Lung (tissue), 12 donors: ENCODE data around the gene GPR161. TPM values are rescaled to one million over a fixed set of nuclear protein-coding genes. Genes with fewer than 3 reads are reported as not detected.
A peak's percentile ranks its signal among the peaks of the same experiment; 100 is the strongest.

Experiments
- ATAC-seq: fragments of 200-7000 bp; cut with Tn5 transposase; one replicate; pipeline ENCODE4 v1.9.1; 2020; ENCODE audit warnings: moderate number of reproducible peaks; ENCODE audit not compliant: insufficient read depth, low FRiP score
- DNase-seq, 3 donors: peaks; one replicate each; pipeline ENCODE4 v3.0.0-alpha.2; 2013 to 2017
- H3K27ac ChIP-seq, 2 donors: one replicate each; pipeline ENCODE4 v1.5.1; 2013; ENCODE audit warnings: mild to moderate bottlenecking in 2 of 2, moderate library complexity in 2 of 2, control low read depth in 1 of 2, inconsistent platforms in 1 of 2, low read depth in 1 of 2, low read length in 1 of 2
- H3K27me3 ChIP-seq, 3 donors: one replicate each; pipeline ENCODE4 v1.5.1; 2013; ENCODE audit warnings: low read length in 2 of 3; ENCODE audit not compliant: control insufficient read depth in 3 of 3, insufficient read depth in 3 of 3
- H3K36me3 ChIP-seq, 4 donors: one replicate each; pipeline ENCODE4 v1.5.1; 2013; ENCODE audit warnings: low read length in 4 of 4, mild to moderate bottlenecking in 1 of 4, moderate library complexity in 1 of 4; ENCODE audit not compliant: control insufficient read depth in 4 of 4, insufficient read depth in 4 of 4
- H3K4me1 ChIP-seq, 5 donors: one replicate each; pipeline ENCODE4 v1.5.1; 2013; ENCODE audit warnings: low read length in 5 of 5, mild to moderate bottlenecking in 2 of 5, moderate library complexity in 1 of 5; ENCODE audit not compliant: control insufficient read depth in 5 of 5, insufficient read depth in 5 of 5
- H3K4me3 ChIP-seq: one replicate; pipeline ENCODE4 v1.5.1; 2013; ENCODE audit warnings: mild to moderate bottlenecking, control low read depth, moderate library complexity
- H3K9ac ChIP-seq, 2 donors: one replicate each; pipeline ENCODE4 v1.5.1; 2013; ENCODE audit warnings: low read length in 2 of 2, control low read depth in 1 of 2; ENCODE audit not compliant: insufficient read depth in 1 of 2
- H3K9me3 ChIP-seq, 4 donors: one replicate each; pipeline ENCODE4 v1.5.1; 2013; ENCODE audit warnings: low read length in 3 of 4, mild to moderate bottlenecking in 1 of 4, moderate library complexity in 1 of 4; ENCODE audit not compliant: control insufficient read depth in 4 of 4, insufficient read depth in 3 of 4
- CTCF ChIP-seq: IDR thresholded peaks from 2 replicates; pipeline ENCODE4 v1.5.1; 2012; ENCODE audit warnings: mild to moderate bottlenecking; ENCODE audit errors: control extremely low read depth, extremely low read depth
- WGBS, 2 donors: extraction: QIAGEN DNeasy Blood & Tissue Kit; methylation state at CpG; one replicate each; pipeline ENCODE4 v1.1.7; 2013; 5-methylcytosine and 5-hydroxymethylcytosine counted together
- polyA plus RNA-seq, 2 donors: library from polyadenylated mRNA; stranded (reverse); fragments of 200-250 nt; gene quantifications; one replicate each; pipeline ENCODE4 v1.2.1, GENCODE V29; 2013
- total RNA-seq, 2 donors: library from RNA; depleted of rRNA in 1 of 2; stranded (reverse); fragments of >200 nt in 1 of 2; gene quantifications; one replicate each; pipeline ENCODE4 v1.2.1, GENCODE V29; 2014 to 2021
- donor health status: control.
- donor health status: control.
- donor health status: Bipolar disorder and iron deficiency.
- donor health status: healthy.
- donor health status: DM: yes; HTN: yes; CAD: no.

GPR161 gene
- total and polyA plus RNA-seq, 4 donors, result 2.8 to 15.0 (median 5.7) TPM

- Histone ChIP-seq H3K36me3 (peaks cover 0 to 21% (median 7%) of the 10 kb centered on the region in 4 donors), H3K4me3 (no peak overlapping the region), H3K9me3 (no peaks in the 10 kb centered on the region), H3K27me3 (no peaks in the 10 kb centered on the region), H3K9ac (no peak overlapping the region), H3K4me1 (peaks cover 0 to 4% (median 0%) of the 10 kb centered on the region in 5 donors), H3K27ac (no peak overlapping the region)
- no peak for TF ChIP-seq CTCF
- peak in 1 of 3 donors; percentile 17 for DNase-seq
- no peak for ATAC-seq
- 81 to 83% methylated on average over 6 of the region's 6 CpGs for WGBS, 2 donors
Measured at GRCh38 chr1:168114845-168115244, 21.9 kb downstream of the GPR161 start.

- Histone ChIP-seq H3K9ac (no peak overlapping the region), H3K4me3 (no peak overlapping the region), H3K36me3 (peaks cover 0 to 16% (median 7%) of the 10 kb centered on the region in 4 donors), H3K27ac (no peak overlapping the region), H3K4me1 (peaks cover 0 to 4% (median 0%) of the 10 kb centered on the region in 5 donors), H3K9me3 (no peaks in the 10 kb centered on the region), H3K27me3 (no peaks in the 10 kb centered on the region)
- DNase-seq, result peak; percentile 45 to 70 (median 62)
- ATAC-seq, result no peak
- 91 to 93% methylated on average over 6 of the region's 6 CpGs for WGBS, 2 donors
- TF ChIP-seq CTCF, result no peak
Measured at GRCh38 chr1:168112673-168113305, 23.9 kb downstream of the GPR161 start.

GRCh38 chr1:168110896-168111545 is 25.7 kb downstream of the GPR161 start:
- H3K27me3 ChIP-seq, result no peaks in the 10 kb centered on the region
- no peak for TF ChIP-seq CTCF
- H3K9me3 ChIP-seq, result no peaks in the 10 kb centered on the region
- ATAC-seq (no peak), DNase-seq (no peak)
- no peaks in the 10 kb centered on the region for H3K4me1 ChIP-seq
- peaks cover 0 to 14% (median 4%) of the 10 kb centered on the region in 4 donors for H3K36me3 ChIP-seq
- WGBS, 2 donors, result 48 to 76% methylated on average over 7 of the region's 7 CpGs
- no peak overlapping the region for H3K4me3 ChIP-seq
- H3K27ac ChIP-seq, result no peak overlapping the region
- no peak overlapping the region for H3K9ac ChIP-seq
